Uterus (tissue), 2 donors: ENCODE measurements around the gene LENG9.

Experiments
- CTCF ChIP-seq, 4 experiments: fragments of 200-600 bp in 2 of 4; fragments of 450-650 bp in 2 of 4; sonication (generic) in 2 of 4; IDR thresholded peaks; one replicate each; pipeline ENCODE4 v1.5.1; 2016 to 2019; ENCODE audit warnings: antibody characterized with exemption in 4 of 4, mild to moderate bottlenecking in 2 of 4, moderate library complexity in 1 of 4
- POLR2A ChIP-seq, 2 donors: fragments of 450-650 bp; IDR thresholded peaks; one replicate each; pipeline ENCODE4 v1.6.1; 2016; ENCODE audit warnings: antibody characterized with exemption in 2 of 2, mild to moderate bottlenecking in 1 of 2, moderate library complexity in 1 of 2

GRCh38 chr19:54436031-54436523, 27.5 kb downstream of the LENG9 start:
- no peak for TF ChIP-seq CTCF (IDR thresholded peaks at IDR 0.05)
- TF ChIP-seq POLR2A (IDR thresholded peaks at IDR 0.05) = no peak
